Esophagus muscularis mucosa (tissue), 4 donors: ENCODE measurements around the gene SLC6A8. TPM values are rescaled to one million over a fixed set of nuclear protein-coding genes. Genes with fewer than 3 reads are reported as not detected.
A peak's percentile ranks its signal among the peaks of the same experiment; 100 is the strongest.

Source experiments
- DNase-seq: peaks from one replicate; pipeline ENCODE4 v3.0.0-alpha.2; 2017; ENCODE audit errors: extremely low spot score
- H3K27ac ChIP-seq, 4 donors: fragments of 200-600 bp; sonication (generic); replicated peaks in 1 of 4; 1 replicate in 3 of 4; 2 replicates in 1 of 4; pipeline ENCODE4 v1.5.1; 2016 to 2019; ENCODE audit warnings: mild to moderate bottlenecking in 1 of 4
- H3K27me3 ChIP-seq, 4 donors: fragments of 200-600 bp; sonication (generic); one replicate each; pipeline versions ENCODE4 v1.5.1 to v1.6.0; 2016 to 2019
- H3K36me3 ChIP-seq, 4 donors: fragments of 200-600 bp; sonication (generic); one replicate each; pipeline ENCODE4 v1.5.1; 2016 to 2019
- H3K4me1 ChIP-seq, 4 donors: fragments of 200-600 bp; sonication (generic); one replicate each; pipeline ENCODE4 v1.5.1; 2016 to 2019
- H3K4me3 ChIP-seq, 4 donors: fragments of 200-600 bp; sonication (generic); 1 replicate in 2 of 4; 2 replicates in 2 of 4; pipeline ENCODE4 v1.5.1; 2016 to 2019; ENCODE audit warnings: mild to moderate bottlenecking in 4 of 4, moderate library complexity in 1 of 4
- H3K9me3 ChIP-seq, 4 donors: fragments of 200-600 bp; sonication (generic); 1 replicate in 3 of 4; 2 replicates in 1 of 4; pipeline ENCODE4 v1.5.1; 2016 to 2019
- CTCF ChIP-seq, 3 experiments: fragments of 200-600 bp in 2 of 3; fragments of 450-650 bp in 1 of 3; sonication (generic) in 2 of 3; IDR thresholded peaks; one replicate each; pipeline ENCODE4 v1.5.1; 2017 to 2019; ENCODE audit warnings: antibody characterized with exemption in 3 of 3, mild to moderate bottlenecking in 2 of 3, moderate library complexity in 1 of 3
- EP300 ChIP-seq: sonication (generic); formaldehyde crosslinking; IDR thresholded peaks from one replicate; pipeline ENCODE4 v1.6.1; 2017; ENCODE audit warnings: antibody characterized with exemption
- POLR2A ChIP-seq: fragments of 450-650 bp; IDR thresholded peaks from one replicate; pipeline ENCODE4 v1.6.1; 2017; ENCODE audit warnings: antibody characterized with exemption, moderate library complexity, mild to moderate bottlenecking, low read depth
- POLR2AphosphoS5 ChIP-seq, 2 donors: sonication (generic); formaldehyde crosslinking; IDR thresholded peaks; one replicate each; pipeline ENCODE4 v1.6.1; 2017; ENCODE audit warnings: antibody characterized with exemption in 2 of 2
- WGBS: methylation state at CpG from one replicate; pipeline ENCODE4 v1.1.5; 2018; 5-methylcytosine and 5-hydroxymethylcytosine counted together
- intact Hi-C: fragments of 100-400 bp; cut with DNase I; formaldehyde crosslinking; loops from one replicate; pipeline ENCODE4 v1.15.1; 2023
- total RNA-seq, 4 donors: library from RNA; depleted of rRNA; stranded (reverse); fragments of >200 nt; gene quantifications; one replicate each; pipeline versions ENCODE4 v1.1.0 to v1.2.1, GENCODE V29; 2016

The SLC6A8 gene
- total RNA-seq, 4 donors from 2014 or later = 41.7 to 62.3 (median 45.6) TPM

- Histone ChIP-seq H3K4me3 (peak overlapping the region in 3 of 4 donors; percentile 24 to 37 (median 34)), H3K4me1 (peaks cover 6 to 44% (median 42%) of the 10 kb centered on the region in 4 donors), H3K9me3 (peaks cover 0 to 3% (median 0%) of the 10 kb centered on the region in 4 donors), H3K36me3 (no peaks in the 10 kb centered on the region), H3K27me3 (peaks cover 0 to 74% (median 33%) of the 10 kb centered on the region in 4 donors), H3K27ac (no peak overlapping the region)
- 31% methylated on average over 43 of the region's 48 CpGs for WGBS
- intact Hi-C loops = no loop called here
- DNase-seq = no peak
- no peak for TF ChIP-seq CTCF (IDR thresholded peaks at IDR 0.05)
- TF ChIP-seq POLR2A = no peak
- no peak for TF ChIP-seq POLR2AphosphoS5 (IDR thresholded peaks at IDR 0.05)
- no peak for TF ChIP-seq EP300
Measured at GRCh38 chrX:153642655-153643430, 44.9 kb upstream of the SLC6A8 start.

DNA sequence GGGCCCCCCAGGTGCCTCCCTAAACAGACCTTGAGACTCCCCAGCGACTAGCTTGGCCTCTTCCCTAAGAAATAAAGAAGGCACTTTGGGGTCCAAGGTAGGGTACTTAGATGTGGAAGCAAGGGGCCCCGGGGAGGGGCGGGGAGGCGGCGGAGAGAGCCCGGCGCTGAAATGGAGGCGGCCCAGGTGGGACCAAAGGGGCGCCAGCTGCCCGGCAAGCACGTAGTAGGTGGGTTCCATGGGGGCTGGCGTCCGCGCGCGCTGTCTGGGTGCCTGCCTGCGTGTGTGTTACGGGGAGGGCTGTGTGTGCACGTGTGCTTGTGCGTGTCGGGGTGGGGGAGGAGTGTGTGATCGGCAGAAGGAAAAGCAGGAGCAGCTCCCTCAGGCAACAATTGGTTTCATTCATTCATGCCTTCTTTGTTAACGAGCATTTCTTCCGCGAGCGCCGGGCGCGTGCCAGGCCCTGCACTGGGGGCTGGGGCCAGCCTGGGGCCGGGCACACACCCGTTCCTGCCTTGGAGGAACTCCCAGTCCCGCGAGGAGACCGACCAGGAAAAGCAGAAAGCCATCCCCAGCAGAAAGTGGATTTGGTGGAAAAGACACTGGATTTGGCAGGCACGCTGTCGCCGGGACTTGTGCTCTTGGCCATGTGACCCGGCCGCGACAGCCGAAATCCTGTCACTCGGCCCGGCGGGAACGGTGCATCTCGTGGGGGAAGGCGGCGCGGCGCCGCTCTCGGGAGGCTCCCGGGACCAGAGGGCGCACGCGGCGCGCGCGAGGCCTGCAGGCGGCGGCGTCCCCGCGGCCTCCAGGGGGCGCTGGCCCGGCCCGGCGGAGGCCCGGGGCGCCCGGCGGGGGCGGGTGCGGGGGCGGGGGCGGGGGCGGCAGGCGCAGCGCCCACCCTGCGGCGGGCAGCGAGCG is 44.0 kb upstream of the SLC6A8 start:
- no peaks in the 10 kb centered on the region for H3K36me3 ChIP-seq
- H3K27me3 ChIP-seq = peaks cover 0 to 82% (median 35%) of the 10 kb centered on the region in 4 donors
- 18% methylated on average over 34 of the region's 84 CpGs for WGBS
- no peak overlapping the region for H3K27ac ChIP-seq
- peak overlapping the region in 3 of 4 donors; percentile 27 to 39 (median 32) for H3K4me3 ChIP-seq
- H3K4me1 ChIP-seq = peaks cover 6 to 48% (median 44%) of the 10 kb centered on the region in 4 donors
- intact Hi-C loops = no loop called here
- TF ChIP-seq POLR2AphosphoS5 (IDR thresholded peaks at IDR 0.05) = no peak
- TF ChIP-seq CTCF (IDR thresholded peaks at IDR 0.05) = peak in 1 of 3 experiments; percentile 18
- no peak for TF ChIP-seq POLR2A
- TF ChIP-seq EP300 = no peak
- peaks cover 0 to 7% (median 0%) of the 10 kb centered on the region in 4 donors for H3K9me3 ChIP-seq
- DNase-seq = no peak

- WGBS = 31% methylated on average over 27 of the region's 46 CpGs
- H3K4me3 ChIP-seq = peak overlapping the region in 1 of 4 donors; percentile 28
- intact Hi-C loops = no loop called here
- H3K27ac ChIP-seq = no peak overlapping the region
- TF ChIP-seq CTCF (IDR thresholded peaks at IDR 0.05) = no peak
- TF ChIP-seq POLR2A = no peak
- TF ChIP-seq EP300 = no peak
- no peak for TF ChIP-seq POLR2AphosphoS5 (IDR thresholded peaks at IDR 0.05)
- no peak for DNase-seq
- H3K9me3 ChIP-seq = peaks cover 0 to 7% (median 0%) of the 10 kb centered on the region in 4 donors
- peaks cover 6 to 48% (median 44%) of the 10 kb centered on the region in 4 donors for H3K4me1 ChIP-seq
- no peaks in the 10 kb centered on the region for H3K36me3 ChIP-seq
- peaks cover 0 to 91% (median 39%) of the 10 kb centered on the region in 4 donors for H3K27me3 ChIP-seq
Measured at GRCh38 chrX:153644356-153645125, 43.2 kb upstream of the SLC6A8 start.

DNA sequence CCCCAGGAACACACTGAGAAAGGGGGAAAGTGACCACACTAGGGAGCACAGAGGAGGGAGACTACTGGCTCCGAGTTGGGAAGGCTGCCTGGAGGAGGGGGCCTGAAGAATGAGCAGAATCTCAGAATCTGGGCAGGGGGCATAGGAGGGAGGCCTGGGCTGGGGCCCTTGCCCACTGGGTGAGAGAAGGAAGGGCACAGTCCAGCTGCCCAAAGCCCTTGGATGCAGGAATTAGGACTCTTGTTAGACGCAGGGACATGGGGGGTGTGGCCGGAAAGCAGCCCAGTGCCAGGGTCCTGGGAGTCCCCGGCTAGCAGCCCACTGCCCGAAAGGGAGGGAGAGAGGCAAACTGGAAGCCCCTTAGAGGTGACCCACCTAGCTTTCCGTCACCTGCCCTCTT is 42.6 kb upstream of the SLC6A8 start:
- peaks cover 0 to 7% (median 0%) of the 10 kb centered on the region in 4 donors for H3K9me3 ChIP-seq
- no peaks in the 10 kb centered on the region for H3K36me3 ChIP-seq
- WGBS = 71% methylated on average over 6 of the region's 6 CpGs
- no peak overlapping the region for H3K4me3 ChIP-seq
- TF ChIP-seq EP300 (no peak), POLR2AphosphoS5 (IDR thresholded peaks at IDR 0.05) (no peak), POLR2A (no peak), CTCF (IDR thresholded peaks at IDR 0.05) (no peak)
- intact Hi-C loops = no loop called here
- H3K27ac ChIP-seq = no peak overlapping the region
- no peak for DNase-seq
- peaks cover 6 to 48% (median 44%) of the 10 kb centered on the region in 4 donors for H3K4me1 ChIP-seq
- peaks cover 0 to 97% (median 39%) of the 10 kb centered on the region in 4 donors for H3K27me3 ChIP-seq
